Ascending aorta (tissue), 2 donors: ENCODE data around the gene SLC8A2. TPM values are rescaled to one million over a fixed set of nuclear protein-coding genes. Genes with fewer than 3 reads are reported as not detected.

ENCODE experiments used
- DNase-seq, 2 donors: peaks; one replicate each; pipeline ENCODE4 v3.0.0-alpha.2; 2019; ENCODE audit warnings: low spot score in 2 of 2
- H3K27ac ChIP-seq, 2 donors: fragments of 200-600 bp; sonication (generic); one replicate each; pipeline ENCODE4 v1.5.1; 2016 to 2017; ENCODE audit warnings: mild to moderate bottlenecking in 1 of 2
- H3K27me3 ChIP-seq: fragments of 200-600 bp; sonication (generic); one replicate; pipeline ENCODE4 v1.5.1; 2017
- H3K36me3 ChIP-seq, 2 donors: fragments of 200-600 bp; sonication (generic); one replicate each; pipeline ENCODE4 v1.5.1; 2016
- H3K4me1 ChIP-seq, 2 donors: fragments of 200-600 bp; sonication (generic); one replicate each; pipeline ENCODE4 v1.5.1; 2016 to 2017; ENCODE audit warnings: mild to moderate bottlenecking in 1 of 2
- H3K4me3 ChIP-seq, 2 donors: fragments of 200-600 bp; sonication (generic); one replicate each; pipeline ENCODE4 v1.5.1; 2016 to 2017; ENCODE audit warnings: mild to moderate bottlenecking in 1 of 2
- H3K9me3 ChIP-seq, 2 donors: fragments of 200-600 bp; sonication (generic); one replicate each; pipeline ENCODE4 v1.5.1; 2016
- intact Hi-C: fragments of 100-400 bp; cut with DNase I; formaldehyde crosslinking; loops from one replicate; pipeline ENCODE4 v1.15.1; 2023
- total RNA-seq: library from RNA; depleted of rRNA; stranded (reverse); fragments of >200 nt; gene quantifications from one replicate; pipeline ENCODE4 v1.1.0, GENCODE V29; 2016
- TF ChIP-seq, protein P1 (sequence below), 3 experiments: fragments of 200-600 bp in 2 of 3; fragments of 450-650 bp in 1 of 3; sonication (generic) in 2 of 3; IDR thresholded peaks; one replicate each; pipeline ENCODE4 v1.5.1; 2016 to 2019; ENCODE audit warnings: antibody characterized with exemption in 3 of 3, mild to moderate bottlenecking in 1 of 3, moderate library complexity in 1 of 3

Gene SLC8A2
- total RNA-seq, 1 donor from 2014 or later, result not detected

DNA sequence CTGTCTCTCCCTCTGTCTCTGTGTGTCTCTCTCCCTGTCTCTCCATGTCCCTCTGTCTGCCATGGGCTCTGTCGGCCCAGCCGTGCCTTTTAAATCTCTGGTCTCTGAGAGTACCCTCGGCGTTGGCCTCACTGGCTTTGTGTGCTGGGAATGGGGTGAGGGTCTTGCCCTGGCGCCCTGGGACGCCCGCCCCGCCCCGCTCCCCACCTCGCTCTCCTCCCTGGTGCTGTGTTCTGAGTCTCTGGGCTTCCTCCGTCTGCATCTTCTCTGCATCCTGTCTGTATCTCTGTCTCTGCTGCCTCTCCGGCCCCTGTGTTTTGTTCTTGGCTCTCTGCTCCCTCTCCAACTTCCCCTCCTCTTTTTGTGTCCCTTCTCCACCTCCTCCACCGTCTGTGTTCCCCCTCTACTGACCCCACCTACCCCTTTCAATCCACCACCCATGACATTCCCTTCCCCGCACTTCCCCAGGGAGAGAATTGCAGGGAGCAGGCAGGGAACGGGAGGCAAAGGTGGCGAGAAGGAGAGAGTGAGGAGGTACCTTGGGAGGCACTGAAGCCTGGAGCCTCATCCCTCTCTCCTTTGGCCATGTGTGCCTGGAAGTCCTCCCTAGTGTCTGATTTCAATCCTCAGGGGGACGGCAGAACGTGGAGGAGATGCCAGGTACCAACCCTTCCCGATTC, 48.4 kb downstream of the SLC8A2 start:
- Histone ChIP-seq H3K27me3 (peaks cover 12% of the 10 kb centered on the region), H3K9me3 (no peaks in the 10 kb centered on the region), H3K27ac (no peak overlapping the region), H3K4me1 (peaks cover 8 to 11% of the 10 kb centered on the region in 2 donors), H3K36me3 (no peaks in the 10 kb centered on the region), H3K4me3 (no peak overlapping the region)
- TF ChIP-seq, protein P1, sequence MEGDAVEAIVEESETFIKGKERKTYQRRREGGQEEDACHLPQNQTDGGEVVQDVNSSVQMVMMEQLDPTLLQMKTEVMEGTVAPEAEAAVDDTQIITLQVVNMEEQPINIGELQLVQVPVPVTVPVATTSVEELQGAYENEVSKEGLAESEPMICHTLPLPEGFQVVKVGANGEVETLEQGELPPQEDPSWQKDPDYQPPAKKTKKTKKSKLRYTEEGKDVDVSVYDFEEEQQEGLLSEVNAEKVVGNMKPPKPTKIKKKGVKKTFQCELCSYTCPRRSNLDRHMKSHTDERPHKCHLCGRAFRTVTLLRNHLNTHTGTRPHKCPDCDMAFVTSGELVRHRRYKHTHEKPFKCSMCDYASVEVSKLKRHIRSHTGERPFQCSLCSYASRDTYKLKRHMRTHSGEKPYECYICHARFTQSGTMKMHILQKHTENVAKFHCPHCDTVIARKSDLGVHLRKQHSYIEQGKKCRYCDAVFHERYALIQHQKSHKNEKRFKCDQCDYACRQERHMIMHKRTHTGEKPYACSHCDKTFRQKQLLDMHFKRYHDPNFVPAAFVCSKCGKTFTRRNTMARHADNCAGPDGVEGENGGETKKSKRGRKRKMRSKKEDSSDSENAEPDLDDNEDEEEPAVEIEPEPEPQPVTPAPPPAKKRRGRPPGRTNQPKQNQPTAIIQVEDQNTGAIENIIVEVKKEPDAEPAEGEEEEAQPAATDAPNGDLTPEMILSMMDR (IDR thresholded peaks at IDR 0.05), result no peak
- intact Hi-C loops, result no loop called here
- no peak for DNase-seq

DNA sequence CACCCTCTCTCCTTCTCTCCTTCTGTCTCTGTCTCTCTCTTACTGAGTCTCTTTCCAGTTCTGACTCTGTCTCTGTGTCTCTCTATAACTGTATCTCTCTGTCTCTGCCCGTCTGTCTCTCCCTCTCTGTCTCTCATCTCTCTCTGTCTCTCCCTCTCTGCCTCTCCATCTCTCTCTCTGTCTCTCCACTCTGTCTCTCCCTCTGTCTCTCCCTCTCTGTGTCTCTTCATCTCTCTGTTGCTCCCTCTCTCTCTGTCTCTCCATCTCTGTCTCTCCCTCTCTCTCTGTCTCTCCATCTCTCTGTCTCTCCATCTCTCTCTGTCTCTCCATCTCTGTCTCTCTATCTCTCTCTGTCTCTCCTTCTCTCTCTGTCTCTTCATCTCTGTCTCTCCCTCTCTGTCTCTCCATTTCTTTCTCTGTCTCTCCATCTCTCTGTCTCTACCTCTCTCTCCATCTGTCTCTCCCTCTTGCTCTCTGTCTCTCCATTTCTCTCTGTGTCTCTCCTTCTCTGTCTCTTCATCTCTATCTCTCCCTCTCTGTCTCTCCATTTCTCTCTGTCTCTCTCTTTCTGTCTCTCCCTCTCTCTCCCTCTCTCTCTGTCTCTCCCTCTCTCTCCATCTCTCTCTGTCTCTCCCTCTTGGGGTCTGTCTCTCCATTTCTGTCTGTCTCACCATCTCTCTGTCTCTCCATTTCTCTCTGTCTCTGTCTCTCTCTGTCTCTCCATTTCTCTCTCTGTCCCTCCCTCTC, 49.1 kb downstream of the SLC8A2 start:
- Histone ChIP-seq H3K9me3 (no peaks in the 10 kb centered on the region), H3K27ac (no peak overlapping the region), H3K4me3 (no peak overlapping the region), H3K27me3 (peaks cover 12% of the 10 kb centered on the region), H3K36me3 (no peaks in the 10 kb centered on the region), H3K4me1 (peaks cover 7 to 8% of the 10 kb centered on the region in 2 donors)
- intact Hi-C loops, result no loop called here
- DNase-seq, result no peak
- TF ChIP-seq, protein P1 (IDR thresholded peaks at IDR 0.05), result no peak

DNA sequence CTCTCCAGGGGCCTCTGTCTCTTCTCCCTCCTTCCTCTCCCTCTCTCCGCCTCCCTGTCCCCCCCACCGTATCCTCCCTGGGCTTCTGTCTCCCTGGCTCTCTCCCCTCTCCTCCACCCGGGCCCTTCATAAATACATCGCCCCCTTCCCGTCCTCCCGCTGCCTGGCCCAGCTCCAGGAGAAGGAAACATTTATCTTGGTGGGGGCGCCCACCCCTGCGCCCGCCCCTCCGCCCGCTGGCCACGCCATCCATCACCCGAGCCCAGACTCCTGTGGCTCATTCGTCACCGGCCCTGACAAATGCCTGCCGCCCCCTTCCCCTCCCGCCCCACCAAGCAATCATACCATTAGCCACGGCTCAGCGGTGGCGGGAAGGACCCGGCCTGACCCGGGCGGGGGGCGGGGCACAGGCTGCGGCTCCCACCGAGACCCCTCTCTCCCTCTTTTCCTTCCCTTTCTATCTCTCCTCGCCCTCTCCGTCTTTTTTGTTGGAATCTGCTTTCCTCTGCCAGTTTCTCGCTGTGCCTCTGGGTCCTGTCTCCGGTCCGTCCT, 49.8 kb downstream of the SLC8A2 start:
- Histone ChIP-seq H3K9me3 (no peaks in the 10 kb centered on the region), H3K27me3 (peaks cover 12% of the 10 kb centered on the region), H3K4me1 (peaks cover 7 to 8% of the 10 kb centered on the region in 2 donors), H3K36me3 (no peaks in the 10 kb centered on the region), H3K4me3 (no peak overlapping the region), H3K27ac (no peak overlapping the region)
- DNase-seq, result no peak
- intact Hi-C loops, result no loop called here
- TF ChIP-seq, protein P1 (IDR thresholded peaks at IDR 0.05), result no peak

DNA sequence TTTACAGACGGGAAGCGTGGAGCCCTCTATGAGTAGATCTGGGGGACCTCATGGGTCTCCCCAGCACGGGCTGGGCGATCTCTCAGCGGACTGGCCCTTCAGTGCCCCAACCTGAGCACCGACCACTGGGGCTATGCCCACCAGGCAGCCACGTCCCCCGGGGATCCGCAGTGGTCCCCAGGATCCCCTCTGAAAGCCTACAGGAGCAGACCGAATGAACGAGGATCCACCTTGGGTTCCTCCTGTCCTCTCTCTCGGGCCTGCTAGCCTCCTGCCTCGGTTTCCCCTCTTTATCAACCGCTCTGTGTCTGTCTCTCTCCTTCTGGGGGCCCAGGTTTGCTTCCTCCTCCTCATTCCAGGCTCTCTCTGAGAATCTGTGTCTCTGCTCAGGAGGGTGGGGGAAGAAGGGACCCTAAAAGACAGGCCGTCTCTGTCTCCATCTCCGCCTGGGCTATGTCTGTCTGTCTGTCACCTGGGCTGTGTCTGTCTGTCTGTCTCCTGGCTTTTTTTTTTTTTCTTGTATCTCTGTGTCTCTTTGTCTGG, 50.4 kb downstream of the SLC8A2 start:
- Histone ChIP-seq H3K27ac (no peak overlapping the region), H3K9me3 (no peaks in the 10 kb centered on the region), H3K4me3 (no peak overlapping the region), H3K4me1 (peaks cover 7 to 8% of the 10 kb centered on the region in 2 donors), H3K27me3 (peaks cover 12% of the 10 kb centered on the region), H3K36me3 (no peaks in the 10 kb centered on the region)
- intact Hi-C loops, result no loop called here
- TF ChIP-seq, protein P1 (IDR thresholded peaks at IDR 0.05), result no peak
- DNase-seq, result no peak

DNA sequence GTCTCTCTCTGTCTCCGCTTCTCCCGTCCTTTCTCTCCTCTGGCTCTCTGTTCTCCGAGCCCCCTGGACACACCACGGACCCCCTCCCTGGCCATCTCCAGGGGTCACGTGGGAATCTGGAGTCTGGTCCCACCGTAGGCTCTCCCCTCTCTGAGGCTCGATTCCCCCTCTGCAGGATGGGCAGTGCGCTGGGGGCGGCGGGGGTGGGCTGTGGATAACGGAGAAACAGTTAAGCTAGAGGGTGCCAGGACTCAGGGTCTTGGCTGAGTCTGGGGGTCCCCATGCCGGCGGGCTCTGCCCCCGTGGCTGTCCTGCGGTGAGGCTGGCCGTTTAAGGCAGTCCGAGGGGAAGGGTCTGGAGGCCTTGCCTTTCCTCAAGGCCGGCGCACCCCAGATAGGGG, 51.9 kb downstream of the SLC8A2 start:
- peaks cover 12% of the 10 kb centered on the region for H3K27me3 ChIP-seq
- no peak overlapping the region for H3K4me3 ChIP-seq
- TF ChIP-seq, protein P1 (IDR thresholded peaks at IDR 0.05), result no peak
- H3K4me1 ChIP-seq, result peaks cover 7 to 8% of the 10 kb centered on the region in 2 donors
- no peaks in the 10 kb centered on the region for H3K36me3 ChIP-seq
- H3K27ac ChIP-seq, result no peak overlapping the region
- no peak for DNase-seq
- no peaks in the 10 kb centered on the region for H3K9me3 ChIP-seq
- intact Hi-C loops, result no loop called here
